OCI-LY3 (cell line): ENCODE data around the gene CNN2.

ENCODE experiments used
- EZH2phosphoT487 ChIP-seq: fragments of 200-600 bp; shearing (Covaris generic); IDR thresholded peaks from 2 replicates; pipeline ENCODE4 v1.6.1; 2018; ENCODE audit warnings: antibody characterized with exemption, mixed run types, low read depth
- TF ChIP-seq, protein P1 (sequence below): fragments of 200-600, 300-600 bp; sonication (generic); IDR thresholded peaks from 2 replicates; pipeline ENCODE4 v1.5.1; 2014; ENCODE audit warnings: antibody characterized with exemption, low read length, low read depth

GRCh38 chr19:995051-995827 is 31.2 kb upstream of the CNN2 start:
- TF ChIP-seq, protein P1, sequence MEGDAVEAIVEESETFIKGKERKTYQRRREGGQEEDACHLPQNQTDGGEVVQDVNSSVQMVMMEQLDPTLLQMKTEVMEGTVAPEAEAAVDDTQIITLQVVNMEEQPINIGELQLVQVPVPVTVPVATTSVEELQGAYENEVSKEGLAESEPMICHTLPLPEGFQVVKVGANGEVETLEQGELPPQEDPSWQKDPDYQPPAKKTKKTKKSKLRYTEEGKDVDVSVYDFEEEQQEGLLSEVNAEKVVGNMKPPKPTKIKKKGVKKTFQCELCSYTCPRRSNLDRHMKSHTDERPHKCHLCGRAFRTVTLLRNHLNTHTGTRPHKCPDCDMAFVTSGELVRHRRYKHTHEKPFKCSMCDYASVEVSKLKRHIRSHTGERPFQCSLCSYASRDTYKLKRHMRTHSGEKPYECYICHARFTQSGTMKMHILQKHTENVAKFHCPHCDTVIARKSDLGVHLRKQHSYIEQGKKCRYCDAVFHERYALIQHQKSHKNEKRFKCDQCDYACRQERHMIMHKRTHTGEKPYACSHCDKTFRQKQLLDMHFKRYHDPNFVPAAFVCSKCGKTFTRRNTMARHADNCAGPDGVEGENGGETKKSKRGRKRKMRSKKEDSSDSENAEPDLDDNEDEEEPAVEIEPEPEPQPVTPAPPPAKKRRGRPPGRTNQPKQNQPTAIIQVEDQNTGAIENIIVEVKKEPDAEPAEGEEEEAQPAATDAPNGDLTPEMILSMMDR = no peak
- no peak for TF ChIP-seq EZH2phosphoT487
